ENCODE measurements around the gene TMEM150B.

TMEM150B gene

GRCh38 chr19:55353803-55354697 is 28.9 kb upstream of the TMEM150B start:
- no peaks in the 10 kb centered on the region for H3K9me3 ChIP-seq (ENCODE audit: control insufficient read depth, low read length)
- no peak overlapping the region for H3K27ac ChIP-seq (ENCODE audit: low read depth, low read length, severe bottlenecking)
- 3 to 4% methylated on average over 43 to 58 of the region's 72 CpGs for WGBS, 2 experiments (ENCODE audit: insufficient coverage in 2 of 2)
- H3K36me3 ChIP-seq (ENCODE audit: control insufficient read depth, insufficient read depth, low read length), result peaks cover 8% of the 10 kb centered on the region
- H3K4me3 ChIP-seq (ENCODE audit: extremely low read depth, insufficient read depth, low read length, poor library complexity, severe bottlenecking), result peak overlapping the region; percentile 41
- peaks cover 3% of the 10 kb centered on the region for H3K4me1 ChIP-seq (ENCODE audit: control insufficient read depth, insufficient read depth, low read length, poor library complexity, severe bottlenecking)

- H3K4me3 ChIP-seq (ENCODE audit: extremely low read depth, insufficient read depth, low read length, poor library complexity, severe bottlenecking), result peak overlapping the region; percentile 41
Observed at GRCh38 chr19:55353356-55353802, 28.2 kb upstream of the TMEM150B start.

GRCh38 chr19:55352549-55353145 is 27.5 kb upstream of the TMEM150B start:
- Histone ChIP-seq H3K36me3 (ENCODE audit: control insufficient read depth, insufficient read depth, low read length) (peaks cover 8% of the 10 kb centered on the region), H3K27ac (ENCODE audit: low read depth, low read length, severe bottlenecking) (no peak overlapping the region), H3K9me3 (ENCODE audit: control insufficient read depth, low read length) (no peaks in the 10 kb centered on the region), H3K4me3 (ENCODE audit: extremely low read depth, insufficient read depth, low read length, poor library complexity, severe bottlenecking) (no peak overlapping the region), H3K4me1 (ENCODE audit: control insufficient read depth, insufficient read depth, low read length, poor library complexity, severe bottlenecking) (peaks cover 15% of the 10 kb centered on the region)
- 81 to 85% methylated on average over 23 to 25 of the region's 25 CpGs for WGBS, 2 experiments (ENCODE audit: insufficient coverage in 2 of 2)

More at GRCh38 chr19:55353356-55353802, 28.2 kb upstream of the TMEM150B start:
- Histone ChIP-seq H3K9me3 (ENCODE audit: control insufficient read depth, low read length) (no peaks in the 10 kb centered on the region), H3K36me3 (ENCODE audit: control insufficient read depth, insufficient read depth, low read length) (peaks cover 8% of the 10 kb centered on the region), H3K27ac (ENCODE audit: low read depth, low read length, severe bottlenecking) (no peak overlapping the region), H3K4me1 (ENCODE audit: control insufficient read depth, insufficient read depth, low read length, poor library complexity, severe bottlenecking) (peaks cover 7% of the 10 kb centered on the region)
- WGBS, 2 experiments (ENCODE audit: insufficient coverage in 2 of 2), result 10 to 11% methylated on average over 16 to 17 of the region's 24 CpGs

GRCh38 chr19:55352040-55352439 is 26.9 kb upstream of the TMEM150B start:
- Histone ChIP-seq H3K4me1 (ENCODE audit: control insufficient read depth, insufficient read depth, low read length, poor library complexity, severe bottlenecking) (peaks cover 17% of the 10 kb centered on the region), H3K27ac (ENCODE audit: low read depth, low read length, severe bottlenecking) (no peak overlapping the region), H3K36me3 (ENCODE audit: control insufficient read depth, insufficient read depth, low read length) (peaks cover 13% of the 10 kb centered on the region), H3K4me3 (ENCODE audit: extremely low read depth, insufficient read depth, low read length, poor library complexity, severe bottlenecking) (no peak overlapping the region), H3K9me3 (ENCODE audit: control insufficient read depth, low read length) (no peaks in the 10 kb centered on the region)
- WGBS, 2 experiments (ENCODE audit: insufficient coverage in 2 of 2), result 78 to 92% methylated on average over 5 to 6 of the region's 6 CpGs

GRCh38 chr19:55350620-55351315 is 25.6 kb upstream of the TMEM150B start:
- Histone ChIP-seq H3K4me1 (ENCODE audit: control insufficient read depth, insufficient read depth, low read length, poor library complexity, severe bottlenecking) (peaks cover 17% of the 10 kb centered on the region), H3K4me3 (ENCODE audit: extremely low read depth, insufficient read depth, low read length, poor library complexity, severe bottlenecking) (no peak overlapping the region), H3K36me3 (ENCODE audit: control insufficient read depth, insufficient read depth, low read length) (peaks cover 16% of the 10 kb centered on the region), H3K27ac (ENCODE audit: low read depth, low read length, severe bottlenecking) (no peak overlapping the region), H3K9me3 (ENCODE audit: control insufficient read depth, low read length) (no peaks in the 10 kb centered on the region)
- whole genome bisulfite sequencing, 2 experiments (ENCODE audit: insufficient coverage in 2 of 2), result 92 to 95% methylated on average over 9 to 11 of the region's 11 CpGs

GRCh38 chr19:55348317-55349034 is 23.3 kb upstream of the TMEM150B start:
- H3K9me3 ChIP-seq (ENCODE audit: control insufficient read depth, low read length), result no peaks in the 10 kb centered on the region
- H3K4me3 ChIP-seq (ENCODE audit: extremely low read depth, insufficient read depth, low read length, poor library complexity, severe bottlenecking), result no peak overlapping the region
- H3K4me1 ChIP-seq (ENCODE audit: control insufficient read depth, insufficient read depth, low read length, poor library complexity, severe bottlenecking), result peaks cover 23% of the 10 kb centered on the region
- whole genome bisulfite sequencing, 2 experiments (ENCODE audit: insufficient coverage in 2 of 2), result 29 to 37% methylated on average over 14 to 15 of the region's 22 CpGs
- H3K27ac ChIP-seq (ENCODE audit: low read depth, low read length, severe bottlenecking), result peak overlapping the region; percentile 23
- peaks cover 33% of the 10 kb centered on the region for H3K36me3 ChIP-seq (ENCODE audit: control insufficient read depth, insufficient read depth, low read length)

GRCh38 chr19:55347442-55348009 is 22.4 kb upstream of the TMEM150B start:
- H3K36me3 ChIP-seq (ENCODE audit: control insufficient read depth, insufficient read depth, low read length), result peaks cover 42% of the 10 kb centered on the region
- H3K27ac ChIP-seq (ENCODE audit: low read depth, low read length, severe bottlenecking), result no peak overlapping the region
- H3K4me1 ChIP-seq (ENCODE audit: control insufficient read depth, insufficient read depth, low read length, poor library complexity, severe bottlenecking), result peaks cover 21% of the 10 kb centered on the region
- H3K4me3 ChIP-seq (ENCODE audit: extremely low read depth, insufficient read depth, low read length, poor library complexity, severe bottlenecking), result no peak overlapping the region
- 80 to 85% methylated on average over 1 to 5 of the region's 10 CpGs for WGBS, 2 experiments (ENCODE audit: insufficient coverage in 2 of 2)
- H3K9me3 ChIP-seq (ENCODE audit: control insufficient read depth, low read length), result no peaks in the 10 kb centered on the region

GRCh38 chr19:55346725-55347441 is 21.7 kb upstream of the TMEM150B start:
- H3K4me1 ChIP-seq (ENCODE audit: control insufficient read depth, insufficient read depth, low read length, poor library complexity, severe bottlenecking), result peaks cover 21% of the 10 kb centered on the region
- no peaks in the 10 kb centered on the region for H3K9me3 ChIP-seq (ENCODE audit: control insufficient read depth, low read length)
- H3K4me3 ChIP-seq (ENCODE audit: extremely low read depth, insufficient read depth, low read length, poor library complexity, severe bottlenecking), result no peak overlapping the region
- peaks cover 49% of the 10 kb centered on the region for H3K36me3 ChIP-seq (ENCODE audit: control insufficient read depth, insufficient read depth, low read length)
- H3K27ac ChIP-seq (ENCODE audit: low read depth, low read length, severe bottlenecking), result no peak overlapping the region
- 93 to 94% methylated on average over 25 to 35 of the region's 41 CpGs for WGBS, 2 experiments (ENCODE audit: insufficient coverage in 2 of 2)

- Histone ChIP-seq H3K36me3 (ENCODE audit: control insufficient read depth, insufficient read depth, low read length) (peaks cover 52% of the 10 kb centered on the region), H3K4me1 (ENCODE audit: control insufficient read depth, insufficient read depth, low read length, poor library complexity, severe bottlenecking) (peaks cover 25% of the 10 kb centered on the region), H3K27ac (ENCODE audit: low read depth, low read length, severe bottlenecking) (no peak overlapping the region), H3K9me3 (ENCODE audit: control insufficient read depth, low read length) (no peaks in the 10 kb centered on the region), H3K4me3 (ENCODE audit: extremely low read depth, insufficient read depth, low read length, poor library complexity, severe bottlenecking) (no peak overlapping the region)
- WGBS, 2 experiments (ENCODE audit: insufficient coverage in 2 of 2), result 92 to 94% methylated on average over 36 to 40 of the region's 43 CpGs
Observed at GRCh38 chr19:55345818-55346724, 20.9 kb upstream of the TMEM150B start.
